AG09309 (cell line): ENCODE measurements around the gene OTUB1.
A peak's percentile ranks its signal among the peaks of the same experiment; 100 is the strongest.

Source experiments
- DNase-seq: peaks from one replicate; pipeline ENCODE4 v3.0.0-alpha.2; 2010; ENCODE audit warnings: low read depth
- H3K4me3 ChIP-seq: 2 replicates; pipeline ENCODE4 v1.5.1; 2011; ENCODE audit warnings: mild to moderate bottlenecking, low read depth, low read length, moderate library complexity; ENCODE audit not compliant: control insufficient read depth
- CTCF ChIP-seq: IDR thresholded peaks from 2 replicates; pipeline ENCODE4 v1.5.1; 2011; ENCODE audit warnings: mild to moderate bottlenecking, low read depth, low read length, inconsistent platforms; ENCODE audit not compliant: insufficient read depth, control insufficient read depth; ENCODE audit errors: missing control alignments

The OTUB1 gene

GRCh38 chr11:64000026-64000739, 13.9 kb downstream of the OTUB1 start:
- peak; percentile 11 for DNase-seq
- peak; percentile 60 for TF ChIP-seq CTCF
- peak overlapping the region; percentile 22 for H3K4me3 ChIP-seq

- no peak for DNase-seq
- peak overlapping the region; percentile 22 for H3K4me3 ChIP-seq
- TF ChIP-seq CTCF = no peak
These were observed 14.7 kb downstream of the OTUB1 start for GRCh38 chr11:64000740-64001483.

- no peak overlapping the region for H3K4me3 ChIP-seq
- no peak for DNase-seq
- no peak for TF ChIP-seq CTCF
These were observed 15.5 kb downstream of the OTUB1 start for GRCh38 chr11:64001484-64002420.

- no peak overlapping the region for H3K4me3 ChIP-seq
- no peak for DNase-seq
- TF ChIP-seq CTCF = no peak
These were observed 17.8 kb downstream of the OTUB1 start for GRCh38 chr11:64003807-64004589.

GRCh38 chr11:64004590-64004984, 18.3 kb downstream of the OTUB1 start:
- TF ChIP-seq CTCF = no peak
- DNase-seq = no peak
- H3K4me3 ChIP-seq = no peak overlapping the region

- TF ChIP-seq CTCF = no peak
- H3K4me3 ChIP-seq = no peak overlapping the region
These were observed 19.5 kb downstream of the OTUB1 start for GRCh38 chr11:64005691-64006090.

More at GRCh38 chr11:64005691-64006090, 19.5 kb downstream of the OTUB1 start:
- no peak for DNase-seq
